CMK (cell line): Measurements from ENCODE around the gene CALD1.

ENCODE experiments used
- DNase-seq: peaks from one replicate; pipeline ENCODE4 v3.0.0-alpha.2; 2010; ENCODE audit warnings: low read depth

Gene CALD1

DNA sequence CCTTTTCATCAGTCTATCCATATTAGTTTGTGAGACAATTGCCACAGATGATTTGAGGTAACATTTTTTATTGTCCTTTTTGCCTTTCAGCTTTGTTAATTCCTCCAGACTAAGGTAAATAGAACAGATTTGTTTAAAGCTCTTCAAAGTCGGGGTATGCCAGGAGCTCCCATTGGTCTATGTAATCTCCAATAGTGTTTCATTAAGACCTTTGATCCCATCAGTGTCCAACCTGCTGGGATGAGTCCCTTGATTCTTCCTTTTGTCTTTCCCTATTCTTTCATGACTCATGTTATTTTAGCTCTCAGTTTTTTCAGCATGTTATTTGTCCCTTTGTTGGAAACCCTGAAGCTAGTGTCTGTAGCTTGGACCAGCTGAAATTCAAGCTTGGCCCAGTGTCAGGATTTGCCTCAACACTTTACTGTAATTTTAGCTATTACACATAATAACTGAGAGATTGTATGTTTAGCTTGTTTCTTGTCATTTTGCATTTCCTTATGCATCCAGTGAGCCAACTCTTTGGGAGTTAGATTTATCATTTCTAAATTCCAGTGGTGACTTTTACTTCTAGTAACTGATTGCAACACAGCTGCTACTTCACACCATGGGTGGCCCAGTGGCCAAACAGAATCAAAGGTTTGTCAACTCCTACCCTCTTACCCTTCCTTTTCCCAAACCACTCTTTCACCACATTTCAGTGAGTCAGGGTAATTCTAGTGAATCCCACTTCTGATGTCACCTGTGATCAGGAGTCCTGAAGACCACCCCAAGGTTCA lies 222.1 kb downstream of the CALD1 start:
- DNase-seq = no peak

DNA sequence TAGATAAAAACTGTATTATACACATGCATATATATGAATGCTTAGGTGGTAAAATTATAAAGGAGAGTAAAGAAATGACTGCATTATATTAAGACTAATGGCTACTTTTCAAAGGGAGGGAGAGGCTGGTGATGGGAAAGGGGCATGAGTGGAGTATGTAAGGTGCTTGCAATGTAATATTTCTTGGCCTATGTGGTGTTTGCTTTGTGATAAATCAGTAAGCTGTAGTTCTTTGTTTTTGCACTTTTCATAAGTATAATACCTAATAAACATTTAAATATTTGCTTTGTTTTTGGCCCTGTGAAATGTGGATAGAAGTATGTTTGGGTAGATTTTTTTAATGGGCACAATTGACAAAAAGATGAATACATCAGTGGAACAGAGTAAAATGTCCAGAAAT lies 232.8 kb downstream of the CALD1 start:
- no peak for DNase-seq
